Measurements from ENCODE around the gene PUS3.

DNA sequence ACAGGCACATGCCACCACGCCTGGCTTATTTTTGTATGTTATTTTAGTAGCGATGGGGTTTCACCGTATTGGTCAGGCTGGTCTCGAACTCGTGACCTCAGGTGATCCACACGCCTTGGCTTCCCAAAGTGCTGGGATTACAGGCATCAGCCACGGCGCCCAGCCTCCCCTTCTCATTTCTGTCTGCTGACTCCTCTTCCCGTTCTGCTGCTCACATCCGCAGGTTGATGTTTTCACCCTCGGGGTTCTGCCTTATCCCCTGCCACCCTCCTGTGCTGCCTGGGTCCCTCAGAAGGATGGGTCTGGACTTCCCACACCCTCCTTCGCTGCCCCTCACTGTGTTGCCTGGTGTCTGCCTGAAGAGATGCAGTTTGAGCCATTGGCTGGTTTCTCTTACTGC is 23.7 kb upstream of the PUS3 start:
- TF ChIP-seq, protein P1, sequence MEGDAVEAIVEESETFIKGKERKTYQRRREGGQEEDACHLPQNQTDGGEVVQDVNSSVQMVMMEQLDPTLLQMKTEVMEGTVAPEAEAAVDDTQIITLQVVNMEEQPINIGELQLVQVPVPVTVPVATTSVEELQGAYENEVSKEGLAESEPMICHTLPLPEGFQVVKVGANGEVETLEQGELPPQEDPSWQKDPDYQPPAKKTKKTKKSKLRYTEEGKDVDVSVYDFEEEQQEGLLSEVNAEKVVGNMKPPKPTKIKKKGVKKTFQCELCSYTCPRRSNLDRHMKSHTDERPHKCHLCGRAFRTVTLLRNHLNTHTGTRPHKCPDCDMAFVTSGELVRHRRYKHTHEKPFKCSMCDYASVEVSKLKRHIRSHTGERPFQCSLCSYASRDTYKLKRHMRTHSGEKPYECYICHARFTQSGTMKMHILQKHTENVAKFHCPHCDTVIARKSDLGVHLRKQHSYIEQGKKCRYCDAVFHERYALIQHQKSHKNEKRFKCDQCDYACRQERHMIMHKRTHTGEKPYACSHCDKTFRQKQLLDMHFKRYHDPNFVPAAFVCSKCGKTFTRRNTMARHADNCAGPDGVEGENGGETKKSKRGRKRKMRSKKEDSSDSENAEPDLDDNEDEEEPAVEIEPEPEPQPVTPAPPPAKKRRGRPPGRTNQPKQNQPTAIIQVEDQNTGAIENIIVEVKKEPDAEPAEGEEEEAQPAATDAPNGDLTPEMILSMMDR (IDR thresholded peaks at IDR 0.05), result no peak
- no peak for TF ChIP-seq POLR2A (IDR thresholded peaks at IDR 0.05; ENCODE audit: low read depth)

All from esophagus muscularis mucosa (tissue), 3 donors.